ENCODE measurements around the gene AKR1A1. TPM values are rescaled to one million over a fixed set of nuclear protein-coding genes. Genes with fewer than 3 reads are reported as not detected.
A peak's percentile ranks its signal among the peaks of the same experiment; 100 is the strongest.

Gene AKR1A1
- total and polyA plus RNA-seq, 2 donors (not counting 3 experiments of a cell fraction or from before 2014, with no cell fraction given): 172 to 227 TPM

DNA sequence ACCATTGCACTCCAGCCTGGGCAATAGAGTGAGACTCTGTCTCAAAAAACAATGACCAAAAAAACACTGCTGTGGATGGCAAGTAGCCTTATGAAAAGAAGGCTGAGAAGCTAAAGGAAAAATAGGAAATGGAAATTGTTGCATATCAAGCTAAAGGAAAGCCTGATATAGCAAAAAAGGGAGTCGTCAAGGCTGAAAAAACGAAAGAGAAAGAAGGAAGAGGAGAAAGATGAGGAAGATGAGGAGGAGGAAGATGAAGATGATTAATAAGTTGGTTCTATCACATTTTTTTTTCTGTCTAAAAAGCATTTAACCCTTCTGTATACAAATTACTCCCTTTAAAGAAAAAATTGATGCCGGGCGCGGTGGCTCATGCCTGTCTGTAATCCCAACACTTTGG lies 18.8 kb upstream of the AKR1A1 start:
- H3K27me3 ChIP-seq (ENCODE audit: control insufficient read depth in 2 of 2, insufficient read depth in 2 of 2, low read length in 2 of 2): no peaks in the 10 kb centered on the region
- no peak overlapping the region for H3K9ac ChIP-seq (replicated peaks; ENCODE audit: extremely low read depth, insufficient read depth, low read length)
- no peak overlapping the region for H2AFZ ChIP-seq (ENCODE audit: low read depth, low read length)
- H3K36me3 ChIP-seq (ENCODE audit: control insufficient read depth in 2 of 2, extremely low read depth in 1 of 2, insufficient read depth in 2 of 2, low read length in 2 of 2): no peaks in the 10 kb centered on the region
- H4K20me1 ChIP-seq (replicated peaks; ENCODE audit: control insufficient read depth, extremely low read depth, insufficient read depth, low read length): no peaks in the 10 kb centered on the region
- TF ChIP-seq JUN (IDR thresholded peaks at IDR 0.05; ENCODE audit: borderline replicate concordance, insufficient read depth, insufficient read length, low read depth) (no peak), POLR2A (IDR thresholded peaks at IDR 0.05; ENCODE audit: low read depth, low read length) (no peak), EZH2 (IDR thresholded peaks at IDR 0.05; ENCODE audit: borderline replicate concordance, low read depth, low read length, severe bottlenecking) (no peak), POLR2AphosphoS5 (IDR thresholded peaks at IDR 0.05; ENCODE audit: insufficient read depth, low read depth, low read length) (no peak), FOS (IDR thresholded peaks at IDR 0.05; ENCODE audit: borderline replicate concordance, insufficient read depth, low read length) (no peak), GATA2 (IDR thresholded peaks at IDR 0.05; ENCODE audit: insufficient read depth, insufficient read length, low read depth, low read length) (no peak), MAX (IDR thresholded peaks at IDR 0.05; ENCODE audit: insufficient read depth, insufficient read length) (no peak), MYC (IDR thresholded peaks at IDR 0.05; ENCODE audit: low read depth, low read length) (no peak)
- TF ChIP-seq, protein P1, sequence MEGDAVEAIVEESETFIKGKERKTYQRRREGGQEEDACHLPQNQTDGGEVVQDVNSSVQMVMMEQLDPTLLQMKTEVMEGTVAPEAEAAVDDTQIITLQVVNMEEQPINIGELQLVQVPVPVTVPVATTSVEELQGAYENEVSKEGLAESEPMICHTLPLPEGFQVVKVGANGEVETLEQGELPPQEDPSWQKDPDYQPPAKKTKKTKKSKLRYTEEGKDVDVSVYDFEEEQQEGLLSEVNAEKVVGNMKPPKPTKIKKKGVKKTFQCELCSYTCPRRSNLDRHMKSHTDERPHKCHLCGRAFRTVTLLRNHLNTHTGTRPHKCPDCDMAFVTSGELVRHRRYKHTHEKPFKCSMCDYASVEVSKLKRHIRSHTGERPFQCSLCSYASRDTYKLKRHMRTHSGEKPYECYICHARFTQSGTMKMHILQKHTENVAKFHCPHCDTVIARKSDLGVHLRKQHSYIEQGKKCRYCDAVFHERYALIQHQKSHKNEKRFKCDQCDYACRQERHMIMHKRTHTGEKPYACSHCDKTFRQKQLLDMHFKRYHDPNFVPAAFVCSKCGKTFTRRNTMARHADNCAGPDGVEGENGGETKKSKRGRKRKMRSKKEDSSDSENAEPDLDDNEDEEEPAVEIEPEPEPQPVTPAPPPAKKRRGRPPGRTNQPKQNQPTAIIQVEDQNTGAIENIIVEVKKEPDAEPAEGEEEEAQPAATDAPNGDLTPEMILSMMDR (IDR thresholded peaks at IDR 0.05; ENCODE audit: extremely low read depth in 1 of 2, insufficient read depth in 1 of 2, low read depth in 1 of 2, low read length in 2 of 2): no peak
- ChIA-PET CTCF (interaction anchor here (1.1 kb wide), 1 partner anchor 13 kb away, joined by 3 read pairs; no protein-coding TSS in a partner anchor), POLR2A (interaction anchor here (0.6 kb wide), 1 partner anchor 12 kb away, joined by 4 read pairs; no protein-coding TSS in a partner anchor)
- BruUV-seq (replicated peaks): no TSS peak
- dilution Hi-C loops (cut with MboI; ENCODE audit: extremely low pct_ligation_motif_present, low sequenced_read_pairs) (no loop called here), intact Hi-C loops (cut with micrococcal nuclease) (no loop called here)
- no peak overlapping the region for H3K4me2 ChIP-seq (ENCODE audit: insufficient read depth, low read length)
- no peaks in the 10 kb centered on the region for H3K9me3 ChIP-seq (replicated peaks; ENCODE audit: control insufficient read depth, insufficient read depth, low read length)
- FAIRE-seq (peak; percentile 8), DNase-seq (ENCODE audit: low read depth, low spot score) (no peak)
- no peak overlapping the region for H3K4me3 ChIP-seq (replicated peaks in 1 of 3; ENCODE audit: insufficient read depth in 1 of 3, low read depth in 1 of 3, low read length in 3 of 3)
- H3K27ac ChIP-seq (ENCODE audit: insufficient read depth, low read depth, low read length): no peak overlapping the region
- H3K4me1 ChIP-seq (ENCODE audit: control insufficient read depth, extremely low read depth, insufficient read depth, low read length): no peaks in the 10 kb centered on the region
- H3K79me2 ChIP-seq (ENCODE audit: control insufficient read depth, insufficient read depth, low read length): no peaks in the 10 kb centered on the region
- no peaks in the 10 kb centered on the region for H3K9me1 ChIP-seq (replicated peaks; ENCODE audit: control insufficient read depth, extremely low read depth, insufficient read depth, low read length)

Measured in endothelial cell of umbilical vein (primary cell).